GM18867 (cell line): ENCODE results near the gene MZT1.

Experiments used
- ATAC-seq: cut with Tn5 transposase; IDR thresholded peaks from one replicate; pipeline ENCODE4 v1.9.1; 2021; ENCODE audit warnings: mild to moderate bottlenecking, moderate library complexity; ENCODE audit not compliant: unreplicated experiment

MZT1 gene

DNA sequence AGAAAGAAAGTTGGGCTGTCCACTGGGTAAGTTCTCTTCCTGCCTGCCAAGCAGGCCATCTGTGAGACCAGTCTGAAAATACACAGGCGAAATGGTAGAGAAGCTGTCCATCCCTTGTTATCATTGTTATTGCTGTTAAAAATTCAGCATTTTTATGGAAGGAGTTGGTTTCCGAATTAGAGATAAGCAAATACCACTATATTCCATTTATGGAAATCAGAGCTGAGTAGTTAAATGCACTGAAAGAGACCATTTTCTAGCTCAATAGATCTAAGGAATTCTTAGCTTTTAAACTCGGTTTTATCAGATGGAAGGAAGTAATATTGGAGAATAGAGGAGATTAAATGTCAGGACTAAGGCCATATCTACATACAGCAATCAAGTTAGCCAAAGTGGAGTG lies 40.7 kb downstream of the MZT1 start:
- ATAC-seq: no peak

DNA sequence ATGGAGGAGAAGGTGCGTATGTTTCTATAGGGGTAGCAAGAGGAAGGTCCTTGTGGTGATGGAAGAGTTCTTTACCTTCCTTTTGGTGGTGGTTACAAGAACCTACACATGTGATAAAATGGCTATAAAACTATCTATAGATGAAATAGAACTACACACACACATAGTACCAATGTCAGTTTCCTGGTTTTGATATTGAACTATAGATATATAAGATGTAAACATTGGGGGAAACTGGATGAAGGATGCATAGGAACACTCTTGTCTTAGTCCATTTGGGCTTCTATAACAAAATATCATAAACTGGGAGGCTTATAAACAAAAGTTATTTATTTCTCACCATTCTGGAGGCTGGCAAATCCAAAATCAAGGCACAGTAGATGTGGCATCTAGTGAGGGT lies 47.1 kb downstream of the MZT1 start:
- ATAC-seq: no peak

DNA sequence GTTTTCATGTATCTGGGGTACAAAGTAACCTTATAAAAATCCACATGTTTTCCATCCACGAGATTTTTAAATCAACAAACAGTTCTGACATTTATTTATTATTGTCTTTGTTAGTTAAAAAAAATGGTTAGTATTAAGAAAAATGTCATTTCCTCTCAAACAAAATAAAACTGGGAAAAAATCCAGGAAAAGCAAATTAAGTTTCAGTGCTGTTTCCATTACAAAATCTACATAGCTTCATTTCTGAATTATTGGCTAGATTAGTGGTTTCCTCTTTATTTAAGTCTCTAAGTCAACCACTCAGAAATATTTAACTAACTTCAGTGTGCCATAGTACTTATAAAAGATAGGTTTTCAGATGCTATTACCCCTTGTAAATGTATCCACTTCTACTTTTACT lies 49.1 kb downstream of the MZT1 start:
- no peak for ATAC-seq

DNA sequence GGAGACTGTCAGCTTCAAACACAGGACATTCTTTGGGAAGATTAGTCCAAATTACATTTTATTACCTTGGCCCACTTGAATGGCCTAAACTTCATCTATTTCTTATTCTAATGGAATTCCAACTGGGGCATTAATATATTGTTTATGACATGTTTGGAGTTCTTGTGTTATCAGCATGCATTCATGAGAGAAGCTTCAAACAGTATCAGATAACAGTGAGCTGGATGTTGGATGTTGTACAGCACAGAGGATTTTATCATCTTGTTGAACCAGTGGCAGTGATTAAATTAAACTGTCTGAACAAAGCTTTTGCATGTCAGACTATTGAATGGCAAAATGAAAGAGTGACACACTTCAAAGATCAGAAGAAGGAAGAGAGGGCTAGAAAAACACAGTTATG lies 50.0 kb downstream of the MZT1 start:
- no peak for ATAC-seq

DNA sequence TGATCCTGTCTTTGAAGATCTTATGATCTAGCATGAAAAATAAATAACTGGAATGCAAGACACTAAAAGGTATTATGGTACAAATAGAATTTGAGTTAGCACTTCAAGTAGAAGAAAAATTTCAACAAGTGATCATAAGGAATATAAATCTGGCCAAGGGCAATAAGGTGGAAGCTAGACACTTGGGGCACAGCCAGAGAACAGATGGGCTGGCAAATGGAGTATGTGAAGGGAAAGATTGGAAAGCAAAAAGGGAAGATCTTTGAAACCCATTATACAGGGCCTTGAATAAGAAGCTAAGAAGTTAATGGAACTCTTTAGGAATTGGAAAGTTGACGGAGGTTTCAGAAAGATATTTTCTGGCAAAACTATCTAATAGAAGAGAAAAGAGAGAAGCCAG lies 61.0 kb downstream of the MZT1 start:
- ATAC-seq: no peak

DNA sequence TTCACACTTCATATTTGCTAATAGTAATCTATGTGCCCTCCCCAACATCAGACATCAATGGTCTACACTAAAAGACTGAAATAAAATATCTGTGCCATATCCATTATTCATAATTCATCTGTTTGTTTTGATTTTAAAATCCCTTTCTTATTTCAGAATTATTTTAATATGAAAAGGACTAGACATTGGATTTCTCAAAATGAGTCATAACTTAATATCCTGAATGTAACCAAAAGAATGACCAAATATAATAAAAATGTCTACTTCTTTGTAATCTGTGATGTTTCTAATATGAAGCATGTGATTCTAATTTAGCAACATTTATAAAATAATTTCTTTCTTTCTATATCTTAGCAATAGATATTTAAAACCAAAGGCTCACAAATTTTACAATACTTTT lies 64.9 kb downstream of the MZT1 start:
- no peak for ATAC-seq
